ENCODE data around the gene GPD1L. TPM values are rescaled to one million over a fixed set of nuclear protein-coding genes. Genes with fewer than 3 reads are reported as not detected.

The GPD1L gene
- total RNA-seq, 1 donor from 2014 or later = 9.1 TPM

DNA sequence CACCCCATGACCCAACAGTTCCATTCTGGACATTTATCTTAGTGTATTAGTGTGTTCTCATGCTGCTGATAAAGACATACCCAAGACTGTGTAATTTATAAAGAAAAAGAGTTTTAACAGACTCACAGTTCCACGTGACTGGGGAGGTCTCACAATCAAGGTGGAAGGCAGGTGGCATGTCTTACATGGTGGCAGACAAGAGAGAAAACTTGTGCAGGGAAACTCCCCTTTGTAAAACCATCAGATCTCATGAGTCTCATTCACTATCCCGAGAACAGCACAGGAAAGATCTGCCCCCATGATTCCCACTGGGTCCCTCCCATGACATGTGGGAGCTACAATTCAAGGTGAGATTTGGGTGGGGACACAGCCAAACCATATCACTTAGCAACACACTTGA, 21.6 kb upstream of the GPD1L start:
- no peak overlapping the region for H3K27ac Mint-ChIP-seq (ENCODE audit: unreplicated experiment)
- no peaks in the 10 kb centered on the region for H3K4me1 Mint-ChIP-seq (ENCODE audit: low read depth, unreplicated experiment)
- no peak for DNase-seq
- peaks cover 2% of the 10 kb centered on the region for H3K9me3 Mint-ChIP-seq (ENCODE audit: unreplicated experiment)
- H3K27me3 Mint-ChIP-seq (ENCODE audit: unreplicated experiment) = peaks cover 3% of the 10 kb centered on the region
- H3K36me3 Mint-ChIP-seq (ENCODE audit: unreplicated experiment) = no peaks in the 10 kb centered on the region
- no peak overlapping the region for H3K4me3 Mint-ChIP-seq (ENCODE audit: unreplicated experiment)
- TF ChIP-seq, protein P1, sequence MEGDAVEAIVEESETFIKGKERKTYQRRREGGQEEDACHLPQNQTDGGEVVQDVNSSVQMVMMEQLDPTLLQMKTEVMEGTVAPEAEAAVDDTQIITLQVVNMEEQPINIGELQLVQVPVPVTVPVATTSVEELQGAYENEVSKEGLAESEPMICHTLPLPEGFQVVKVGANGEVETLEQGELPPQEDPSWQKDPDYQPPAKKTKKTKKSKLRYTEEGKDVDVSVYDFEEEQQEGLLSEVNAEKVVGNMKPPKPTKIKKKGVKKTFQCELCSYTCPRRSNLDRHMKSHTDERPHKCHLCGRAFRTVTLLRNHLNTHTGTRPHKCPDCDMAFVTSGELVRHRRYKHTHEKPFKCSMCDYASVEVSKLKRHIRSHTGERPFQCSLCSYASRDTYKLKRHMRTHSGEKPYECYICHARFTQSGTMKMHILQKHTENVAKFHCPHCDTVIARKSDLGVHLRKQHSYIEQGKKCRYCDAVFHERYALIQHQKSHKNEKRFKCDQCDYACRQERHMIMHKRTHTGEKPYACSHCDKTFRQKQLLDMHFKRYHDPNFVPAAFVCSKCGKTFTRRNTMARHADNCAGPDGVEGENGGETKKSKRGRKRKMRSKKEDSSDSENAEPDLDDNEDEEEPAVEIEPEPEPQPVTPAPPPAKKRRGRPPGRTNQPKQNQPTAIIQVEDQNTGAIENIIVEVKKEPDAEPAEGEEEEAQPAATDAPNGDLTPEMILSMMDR (IDR thresholded peaks at IDR 0.05; ENCODE audit: partially characterized antibody, unreplicated experiment) = no peak

DNA sequence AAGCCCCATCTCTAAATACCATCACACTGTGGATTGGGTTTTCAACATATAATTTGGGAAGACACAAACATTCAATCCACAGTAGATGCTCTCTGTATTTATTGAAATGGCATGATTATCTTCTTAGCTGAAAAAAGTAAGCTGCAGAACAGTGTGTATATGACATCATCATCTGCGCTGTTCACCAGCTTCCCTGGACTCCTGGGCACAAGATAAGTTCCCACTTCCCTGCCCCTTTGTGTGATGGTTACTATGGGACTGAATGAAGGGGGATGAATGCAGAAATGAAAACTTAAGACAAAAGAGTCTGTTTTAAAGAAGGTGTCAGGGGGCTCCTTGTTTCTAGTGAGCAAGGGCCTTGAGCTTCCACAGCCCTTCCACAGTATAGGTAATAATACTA, 20.0 kb upstream of the GPD1L start:
- TF ChIP-seq, protein P1 (IDR thresholded peaks at IDR 0.05; ENCODE audit: partially characterized antibody, unreplicated experiment) = no peak
- H3K27ac Mint-ChIP-seq (ENCODE audit: unreplicated experiment) = no peak overlapping the region
- no peak for DNase-seq
- no peaks in the 10 kb centered on the region for H3K27me3 Mint-ChIP-seq (ENCODE audit: unreplicated experiment)
- no peaks in the 10 kb centered on the region for H3K4me1 Mint-ChIP-seq (ENCODE audit: low read depth, unreplicated experiment)
- peaks cover 2% of the 10 kb centered on the region for H3K9me3 Mint-ChIP-seq (ENCODE audit: unreplicated experiment)
- no peaks in the 10 kb centered on the region for H3K36me3 Mint-ChIP-seq (ENCODE audit: unreplicated experiment)
- no peak overlapping the region for H3K4me3 Mint-ChIP-seq (ENCODE audit: unreplicated experiment)

DNA sequence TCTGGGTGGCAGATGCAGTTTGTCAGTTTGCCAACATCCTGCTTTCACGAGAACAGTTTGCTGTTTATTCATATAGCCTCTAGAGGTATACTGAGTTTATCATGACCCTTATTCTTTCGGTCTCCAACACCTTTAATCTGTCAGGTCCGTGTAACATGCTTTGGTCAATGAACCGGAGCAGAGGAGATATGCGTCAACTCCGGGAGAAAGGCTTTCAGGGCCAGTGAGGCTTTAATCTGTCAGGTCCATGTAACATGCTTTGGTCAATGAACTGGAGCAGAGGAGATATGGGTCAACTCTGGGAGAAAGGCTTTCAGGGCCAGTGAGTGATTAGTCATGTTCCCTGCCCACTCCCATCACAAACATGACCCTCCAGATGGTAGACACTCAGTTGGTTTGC, 16.9 kb upstream of the GPD1L start:
- Mint-ChIP-seq H3K27ac (ENCODE audit: unreplicated experiment) (no peak overlapping the region), H3K4me1 (ENCODE audit: low read depth, unreplicated experiment) (no peaks in the 10 kb centered on the region), H3K27me3 (ENCODE audit: unreplicated experiment) (peaks cover 2% of the 10 kb centered on the region), H3K36me3 (ENCODE audit: unreplicated experiment) (no peaks in the 10 kb centered on the region), H3K4me3 (ENCODE audit: unreplicated experiment) (no peak overlapping the region), H3K9me3 (ENCODE audit: unreplicated experiment) (no peaks in the 10 kb centered on the region)
- TF ChIP-seq, protein P1 (IDR thresholded peaks at IDR 0.05; ENCODE audit: partially characterized antibody, unreplicated experiment) = no peak
- DNase-seq = no peak

DNA sequence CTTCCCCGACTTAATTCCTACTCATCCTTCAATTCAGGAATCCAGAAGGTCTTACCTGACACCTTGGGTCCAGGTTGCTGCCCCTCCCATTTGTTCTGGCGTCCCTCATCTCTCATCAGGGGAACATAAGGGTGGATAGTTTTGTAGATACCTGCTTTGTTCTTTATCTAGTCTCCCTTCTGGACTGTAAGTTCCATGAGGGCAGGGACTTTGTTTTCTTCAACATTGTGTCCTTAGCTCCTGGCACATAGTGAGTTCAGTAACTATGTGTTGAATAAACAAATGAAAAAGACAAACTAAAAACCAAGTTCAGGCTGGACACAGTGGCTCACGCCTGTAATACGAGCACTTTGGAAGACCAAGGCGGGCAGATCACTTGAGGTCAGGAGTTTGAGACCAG, 13.2 kb upstream of the GPD1L start:
- H3K36me3 Mint-ChIP-seq (ENCODE audit: unreplicated experiment) = no peaks in the 10 kb centered on the region
- no peak overlapping the region for H3K27ac Mint-ChIP-seq (ENCODE audit: unreplicated experiment)
- no peak for DNase-seq
- no peak overlapping the region for H3K4me3 Mint-ChIP-seq (ENCODE audit: unreplicated experiment)
- TF ChIP-seq, protein P1 (IDR thresholded peaks at IDR 0.05; ENCODE audit: partially characterized antibody, unreplicated experiment) = no peak
- peaks cover 2% of the 10 kb centered on the region for H3K27me3 Mint-ChIP-seq (ENCODE audit: unreplicated experiment)
- H3K9me3 Mint-ChIP-seq (ENCODE audit: unreplicated experiment) = no peaks in the 10 kb centered on the region
- no peaks in the 10 kb centered on the region for H3K4me1 Mint-ChIP-seq (ENCODE audit: low read depth, unreplicated experiment)

DNA sequence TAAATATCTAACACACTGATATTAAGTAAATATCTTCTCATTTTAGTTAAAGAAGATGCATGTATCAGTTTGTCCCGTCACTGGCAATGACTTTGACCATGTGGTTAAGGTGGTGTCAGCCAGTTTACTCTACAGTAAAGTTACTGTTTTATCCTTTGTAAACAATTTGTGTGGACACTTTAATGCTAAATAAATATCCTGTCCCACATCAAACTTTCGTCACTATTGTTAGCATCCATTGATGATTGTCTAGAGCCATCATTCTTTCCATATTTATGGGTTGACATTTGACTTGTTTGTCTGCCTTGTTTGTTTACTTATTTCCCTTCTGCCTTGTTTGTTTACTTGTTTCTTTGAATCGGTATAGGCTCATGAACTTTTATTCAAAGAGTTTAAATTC, 11.0 kb upstream of the GPD1L start:
- Mint-ChIP-seq H3K9me3 (ENCODE audit: unreplicated experiment) (no peaks in the 10 kb centered on the region), H3K36me3 (ENCODE audit: unreplicated experiment) (peaks cover 5% of the 10 kb centered on the region), H3K4me3 (ENCODE audit: unreplicated experiment) (no peak overlapping the region), H3K27ac (ENCODE audit: unreplicated experiment) (no peak overlapping the region), H3K4me1 (ENCODE audit: low read depth, unreplicated experiment) (no peaks in the 10 kb centered on the region), H3K27me3 (ENCODE audit: unreplicated experiment) (peaks cover 2% of the 10 kb centered on the region)
- TF ChIP-seq, protein P1 (IDR thresholded peaks at IDR 0.05; ENCODE audit: partially characterized antibody, unreplicated experiment) = no peak
- DNase-seq = no peak
